MM.1S (cell line): ENCODE results near the gene ZMYM5.

ENCODE experiments used
- DNase-seq: peaks from one replicate; pipeline ENCODE4 v3.0.0-alpha.2; 2015
- H2AFZ ChIP-seq: fragments of 300-600 bp; sonication (generic); 2 replicates; pipeline ENCODE4 v1.6.0; 2016; ENCODE audit warnings: antibody characterized with exemption, low read length
- H3F3A ChIP-seq: fragments of 300-600 bp; sonication (generic); 2 replicates; pipeline ENCODE4 v1.6.1; 2016; ENCODE audit warnings: mild to moderate bottlenecking, antibody characterized with exemption, low read length, moderate library complexity, mixed read lengths; ENCODE audit not compliant: insufficient read depth
- H3K27ac ChIP-seq: fragments of 300-600 bp; sonication (generic); 2 replicates; pipeline ENCODE4 v1.5.1; 2016; ENCODE audit warnings: mild to moderate bottlenecking, low read length
- H3K27me3 ChIP-seq: fragments of 300-600 bp; sonication (generic); replicated peaks from 2 replicates; pipeline ENCODE4 v1.6.0; 2016; ENCODE audit warnings: low read length; ENCODE audit not compliant: insufficient read depth
- H3K36me3 ChIP-seq: fragments of 300-600 bp; sonication (generic); replicated peaks from 2 replicates; pipeline ENCODE4 v1.6.1; 2016; ENCODE audit warnings: mild to moderate bottlenecking, low read length, mixed read lengths; ENCODE audit not compliant: insufficient read depth
- H3K4me1 ChIP-seq: fragments of 300-600 bp; sonication (generic); 2 replicates; pipeline ENCODE4 v1.6.1; 2016; ENCODE audit warnings: low read length, mixed read lengths
- H3K4me2 ChIP-seq: fragments of 300-600 bp; sonication (generic); 2 replicates; pipeline ENCODE4 v1.6.0; 2016; ENCODE audit warnings: low read depth, low read length
- H3K4me3 ChIP-seq: fragments of 300-600 bp; sonication (generic); 2 replicates; pipeline ENCODE4 v1.5.1; 2016; ENCODE audit warnings: low read length, mixed read lengths
- H3K79me2 ChIP-seq: fragments of 300-600 bp; sonication (generic); 2 replicates; pipeline ENCODE4 v1.6.1; 2016; ENCODE audit warnings: mixed run types, low read length, mixed read lengths
- H3K9ac ChIP-seq: fragments of 300-600 bp; sonication (generic); 2 replicates; pipeline ENCODE4 v1.6.1; 2016; ENCODE audit warnings: low read length, mixed read lengths
- H3K9me2 ChIP-seq: fragments of 300-600 bp; sonication (generic); replicated peaks from 2 replicates; pipeline ENCODE4 v1.6.1; 2016; ENCODE audit warnings: mild to moderate bottlenecking, low read length, mixed read lengths; ENCODE audit not compliant: insufficient read depth
- H3K9me3 ChIP-seq: fragments of 300-600 bp; sonication (generic); replicated peaks from 2 replicates; pipeline ENCODE4 v1.6.1; 2016; ENCODE audit warnings: mild to moderate bottlenecking, low read length, mixed read lengths; ENCODE audit not compliant: insufficient read depth
- H4K20me1 ChIP-seq: fragments of 300-600 bp; sonication (generic); 2 replicates; pipeline ENCODE4 v1.6.1; 2016; ENCODE audit warnings: mild to moderate bottlenecking, low read length, moderate library complexity, mixed read lengths; ENCODE audit not compliant: insufficient read depth
- EZH2 ChIP-seq: fragments of 300-600 bp; sonication (generic); optimal IDR thresholded peaks from 2 replicates; pipeline ENCODE3; 2017; ENCODE audit warnings: low read depth, mild to moderate bottlenecking, antibody characterized with exemption, low read length, mixed read lengths
- EZH2phosphoT487 ChIP-seq: fragments of 300-600 bp; sonication (generic); IDR thresholded peaks from 2 replicates; pipeline ENCODE4 v1.6.1; 2018; ENCODE audit warnings: antibody characterized with exemption, low read length
- TF ChIP-seq, protein P1 (sequence below): fragments of 300-600 bp; sonication (generic); IDR thresholded peaks from 2 replicates; pipeline ENCODE4 v1.5.1; 2016; ENCODE audit warnings: antibody characterized with exemption, low read length, mixed read lengths

Gene ZMYM5

DNA sequence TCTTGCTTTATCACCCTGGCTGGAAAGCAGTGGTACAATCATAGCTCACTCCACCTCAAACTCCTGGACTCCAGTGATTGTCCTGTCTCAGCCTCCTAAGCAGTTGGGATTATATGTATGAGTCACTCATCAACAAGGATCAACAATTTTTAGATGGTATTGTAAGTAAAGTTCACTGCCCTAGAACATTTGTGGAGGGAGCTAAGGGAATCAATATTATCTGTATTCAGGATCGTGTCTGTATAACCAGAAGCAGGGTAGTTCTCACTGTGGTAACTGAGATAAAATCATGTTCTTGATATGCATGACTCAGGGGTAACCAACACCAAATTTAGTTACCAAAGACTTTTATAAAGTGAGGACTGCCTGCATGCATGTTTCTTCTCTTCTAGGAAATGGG is 27.0 kb downstream of the ZMYM5 start:
- H3F3A ChIP-seq, result no peaks in the 10 kb centered on the region
- H3K9me2 ChIP-seq, result no peaks in the 10 kb centered on the region
- H3K79me2 ChIP-seq, result no peaks in the 10 kb centered on the region
- H3K36me3 ChIP-seq, result no peaks in the 10 kb centered on the region
- no peak overlapping the region for H3K4me2 ChIP-seq
- no peak for TF ChIP-seq EZH2phosphoT487
- H3K27ac ChIP-seq, result no peak overlapping the region
- H2AFZ ChIP-seq, result no peak overlapping the region
- no peak overlapping the region for H3K9ac ChIP-seq
- H3K4me1 ChIP-seq, result no peaks in the 10 kb centered on the region
- DNase-seq, result no peak
- H3K27me3 ChIP-seq, result no peaks in the 10 kb centered on the region
- H3K9me3 ChIP-seq, result no peaks in the 10 kb centered on the region
- H4K20me1 ChIP-seq, result no peaks in the 10 kb centered on the region
- no peak overlapping the region for H3K4me3 ChIP-seq

DNA sequence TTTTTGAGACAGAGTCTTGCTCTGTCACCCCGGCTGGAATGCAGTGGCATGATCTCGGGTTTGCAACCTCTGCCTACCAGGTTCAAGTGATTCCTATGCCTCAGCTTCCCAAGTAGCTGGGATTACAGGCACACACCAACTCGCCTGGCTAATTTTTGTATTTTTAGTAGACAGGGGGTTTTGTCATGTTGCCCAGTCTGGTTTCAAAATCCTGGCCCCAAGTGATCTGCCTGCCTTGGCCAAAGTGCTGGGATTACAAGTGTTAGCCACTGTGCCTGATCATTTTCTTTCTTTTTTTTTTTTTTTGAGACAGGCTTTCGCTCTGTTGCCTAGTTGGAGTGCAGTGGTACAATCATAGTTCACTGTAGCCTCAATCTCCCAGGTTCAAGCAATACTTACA is 28.7 kb downstream of the ZMYM5 start:
- Histone ChIP-seq H3K36me3 (no peaks in the 10 kb centered on the region), H3F3A (no peaks in the 10 kb centered on the region), H3K9ac (no peak overlapping the region), H4K20me1 (no peaks in the 10 kb centered on the region), H3K27ac (no peak overlapping the region), H3K4me2 (no peak overlapping the region), H3K27me3 (no peaks in the 10 kb centered on the region), H3K4me3 (no peak overlapping the region), H3K9me2 (no peaks in the 10 kb centered on the region), H2AFZ (no peak overlapping the region), H3K9me3 (no peaks in the 10 kb centered on the region), H3K79me2 (no peaks in the 10 kb centered on the region), H3K4me1 (no peaks in the 10 kb centered on the region)
- TF ChIP-seq, protein P1, sequence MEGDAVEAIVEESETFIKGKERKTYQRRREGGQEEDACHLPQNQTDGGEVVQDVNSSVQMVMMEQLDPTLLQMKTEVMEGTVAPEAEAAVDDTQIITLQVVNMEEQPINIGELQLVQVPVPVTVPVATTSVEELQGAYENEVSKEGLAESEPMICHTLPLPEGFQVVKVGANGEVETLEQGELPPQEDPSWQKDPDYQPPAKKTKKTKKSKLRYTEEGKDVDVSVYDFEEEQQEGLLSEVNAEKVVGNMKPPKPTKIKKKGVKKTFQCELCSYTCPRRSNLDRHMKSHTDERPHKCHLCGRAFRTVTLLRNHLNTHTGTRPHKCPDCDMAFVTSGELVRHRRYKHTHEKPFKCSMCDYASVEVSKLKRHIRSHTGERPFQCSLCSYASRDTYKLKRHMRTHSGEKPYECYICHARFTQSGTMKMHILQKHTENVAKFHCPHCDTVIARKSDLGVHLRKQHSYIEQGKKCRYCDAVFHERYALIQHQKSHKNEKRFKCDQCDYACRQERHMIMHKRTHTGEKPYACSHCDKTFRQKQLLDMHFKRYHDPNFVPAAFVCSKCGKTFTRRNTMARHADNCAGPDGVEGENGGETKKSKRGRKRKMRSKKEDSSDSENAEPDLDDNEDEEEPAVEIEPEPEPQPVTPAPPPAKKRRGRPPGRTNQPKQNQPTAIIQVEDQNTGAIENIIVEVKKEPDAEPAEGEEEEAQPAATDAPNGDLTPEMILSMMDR, result no peak
- TF ChIP-seq EZH2phosphoT487 (no peak), EZH2 (no peak)
- DNase-seq, result no peak

DNA sequence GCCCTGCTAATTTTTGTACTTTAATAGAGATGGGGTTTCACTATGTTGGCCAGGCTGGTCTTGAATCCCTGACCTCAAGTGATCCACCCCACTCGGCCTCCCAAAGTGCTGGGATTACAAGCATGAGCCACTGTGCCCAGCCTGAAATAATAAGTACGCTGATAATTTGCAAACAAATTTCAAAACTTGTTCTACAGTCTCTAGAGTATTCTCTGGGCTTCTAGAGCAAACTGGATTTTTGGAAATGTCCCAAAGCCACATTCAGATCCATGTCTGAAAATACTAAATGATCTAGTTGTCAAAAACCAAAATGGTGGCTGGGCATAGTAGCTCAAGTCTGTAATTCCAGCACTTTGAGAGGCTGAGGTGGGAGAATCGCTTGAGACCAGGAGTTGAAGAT is 40.8 kb downstream of the ZMYM5 start:
- H3K4me3 ChIP-seq, result no peak overlapping the region
- H3K36me3 ChIP-seq, result no peaks in the 10 kb centered on the region
- H3F3A ChIP-seq, result no peaks in the 10 kb centered on the region
- no peak overlapping the region for H3K4me2 ChIP-seq
- DNase-seq, result no peak
- no peak overlapping the region for H3K27ac ChIP-seq
- no peaks in the 10 kb centered on the region for H4K20me1 ChIP-seq
- TF ChIP-seq, protein P1, result no peak
- no peaks in the 10 kb centered on the region for H3K9me2 ChIP-seq
- no peak overlapping the region for H2AFZ ChIP-seq
- no peak overlapping the region for H3K9ac ChIP-seq
- no peaks in the 10 kb centered on the region for H3K79me2 ChIP-seq
- H3K9me3 ChIP-seq, result no peaks in the 10 kb centered on the region
- no peaks in the 10 kb centered on the region for H3K4me1 ChIP-seq
- no peaks in the 10 kb centered on the region for H3K27me3 ChIP-seq

DNA sequence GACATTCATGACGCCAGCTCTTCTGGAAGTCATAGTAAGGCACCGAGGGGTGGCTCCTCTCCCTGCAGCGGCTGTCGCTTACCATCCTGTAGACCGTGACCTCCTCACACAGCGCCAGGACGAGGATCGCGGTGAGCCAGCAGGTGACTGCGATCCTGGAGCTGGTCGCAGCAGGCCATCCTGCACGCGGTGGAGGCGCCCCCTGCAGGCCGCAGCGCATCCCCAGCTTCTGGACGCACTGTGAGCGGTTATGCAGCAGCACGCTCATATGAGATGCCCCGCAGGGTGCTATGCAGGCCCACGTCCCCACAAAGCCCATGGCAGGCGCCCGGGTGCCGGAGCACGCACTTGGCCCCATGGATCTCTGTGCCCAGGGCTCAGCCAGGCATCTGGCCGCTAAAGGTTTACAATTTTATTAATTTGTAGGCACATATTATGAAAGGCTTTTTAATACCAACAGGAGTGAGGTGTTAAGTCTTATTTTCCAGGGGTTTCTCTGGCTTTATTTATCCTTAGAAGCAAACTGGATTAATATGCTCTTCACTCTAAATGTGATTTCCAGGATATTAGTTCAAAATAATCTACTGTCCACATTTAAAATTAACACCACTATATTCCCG is 45.1 kb downstream of the ZMYM5 start:
- H4K20me1 ChIP-seq, result no peaks in the 10 kb centered on the region
- H3K27me3 ChIP-seq, result no peaks in the 10 kb centered on the region
- no peak for TF ChIP-seq EZH2
- TF ChIP-seq EZH2phosphoT487, result no peak
- TF ChIP-seq, protein P1, result no peak; the same call in 1 of the 2 replicates
- no peak overlapping the region for H3K4me3 ChIP-seq
- H3F3A ChIP-seq, result no peaks in the 10 kb centered on the region
- H3K4me1 ChIP-seq, result no peaks in the 10 kb centered on the region
- H3K4me2 ChIP-seq, result no peak overlapping the region
- H3K27ac ChIP-seq, result no peak overlapping the region
- H2AFZ ChIP-seq, result no peak overlapping the region
- H3K9me2 ChIP-seq, result no peaks in the 10 kb centered on the region
- H3K9me3 ChIP-seq, result no peaks in the 10 kb centered on the region
- no peaks in the 10 kb centered on the region for H3K36me3 ChIP-seq
- DNase-seq, result no peak
- H3K79me2 ChIP-seq, result no peaks in the 10 kb centered on the region
- H3K9ac ChIP-seq, result no peak overlapping the region
